Neuronal stem cell (in vitro differentiated cells): ENCODE measurements around the gene MEIKIN.
A peak's percentile ranks its signal among the peaks of the same experiment; 100 is the strongest.

Experiments
- DNase-seq: peaks from one replicate; pipeline ENCODE4 v3.0.0-alpha.2; 2013; ENCODE audit warnings: low spot score
- H2AFZ ChIP-seq: one replicate; pipeline ENCODE4 v1.6.1; 2013; ENCODE audit warnings: mild to moderate bottlenecking, low read length, inconsistent platforms
- H2AK5ac ChIP-seq: 2 replicates; pipeline ENCODE4 v1.6.1; 2013; ENCODE audit warnings: low read depth, mild to moderate bottlenecking, inconsistent platforms, low read length, moderate library complexity, mixed read lengths
- H2BK120ac ChIP-seq: 2 replicates; pipeline ENCODE4 v1.6.1; 2013; ENCODE audit warnings: low read depth, mild to moderate bottlenecking, inconsistent platforms, low read length, moderate library complexity, mixed read lengths
- H2BK12ac ChIP-seq: one replicate; pipeline ENCODE4 v1.6.1; 2013; ENCODE audit warnings: low read length, inconsistent platforms
- H2BK15ac ChIP-seq: 2 replicates; pipeline ENCODE4 v1.6.1; 2013; ENCODE audit warnings: mild to moderate bottlenecking, low read length, inconsistent platforms, mixed read lengths
- H2BK5ac ChIP-seq: one replicate; pipeline ENCODE4 v1.6.1; 2013; ENCODE audit warnings: inconsistent platforms, mild to moderate bottlenecking, low read length, moderate library complexity
- H3K14ac ChIP-seq: one replicate; pipeline ENCODE4 v1.6.1; 2013; ENCODE audit warnings: low read length, inconsistent platforms
- H3K18ac ChIP-seq: 2 replicates; pipeline ENCODE4 v1.6.1; 2013; ENCODE audit warnings: low read length, inconsistent platforms
- H3K23ac ChIP-seq: 2 replicates; pipeline ENCODE4 v1.6.1; 2013; ENCODE audit warnings: low read depth, mild to moderate bottlenecking, mixed read lengths, low read length, inconsistent platforms; ENCODE audit not compliant: poor library complexity
- H3K27ac ChIP-seq: replicated peaks from 3 replicates; pipeline ENCODE4 v1.5.1; 2013; ENCODE audit warnings: low read length, inconsistent platforms
- H3K27me3 ChIP-seq, 3 experiments: 2 replicates each; pipeline ENCODE4 v1.6.1; 2013; ENCODE audit warnings: low read length in 3 of 3, mild to moderate bottlenecking in 2 of 3, inconsistent platforms in 1 of 3, low read depth in 1 of 3, mixed read lengths in 1 of 3, moderate library complexity in 1 of 3; ENCODE audit not compliant: control insufficient read depth in 3 of 3, insufficient read depth in 3 of 3
- H3K36me3 ChIP-seq, 2 donors: replicated peaks in 1 of 2; 2 replicates each; pipeline ENCODE4 v1.6.1; 2013; ENCODE audit warnings: low read length in 2 of 2; ENCODE audit not compliant: control insufficient read depth in 2 of 2, insufficient read depth in 2 of 2
- H3K4ac ChIP-seq: 2 replicates; pipeline ENCODE4 v1.6.1; 2013; ENCODE audit warnings: inconsistent platforms, mild to moderate bottlenecking, low read length, moderate library complexity
- H3K4me1 ChIP-seq, 2 donors: 1 replicate in 1 of 2; 2 replicates in 1 of 2; pipeline ENCODE4 v1.6.1; 2013; ENCODE audit warnings: low read length in 2 of 2, low read depth in 1 of 2; ENCODE audit not compliant: control insufficient read depth in 2 of 2, insufficient read depth in 1 of 2
- H3K4me2 ChIP-seq: one replicate; pipeline ENCODE4 v1.6.1; 2013; ENCODE audit warnings: mild to moderate bottlenecking, low read length, inconsistent platforms; ENCODE audit not compliant: insufficient read depth, poor library complexity, severe bottlenecking
- H3K4me3 ChIP-seq, 2 donors: 2 replicates each; pipeline ENCODE4 v1.5.1; 2013; ENCODE audit warnings: low read length in 2 of 2, mild to moderate bottlenecking in 2 of 2, inconsistent platforms in 1 of 2, moderate library complexity in 1 of 2
- H3K79me1 ChIP-seq: one replicate; pipeline ENCODE4 v1.6.1; 2013; ENCODE audit warnings: low read depth, mild to moderate bottlenecking, inconsistent platforms, low read length, moderate library complexity
- H3K9ac ChIP-seq: one replicate; pipeline ENCODE4 v1.6.1; 2013; ENCODE audit warnings: mild to moderate bottlenecking, low read depth, low read length, inconsistent platforms; ENCODE audit not compliant: poor library complexity
- H3K9me3 ChIP-seq, 2 donors: replicated peaks in 1 of 2; 2 replicates each; pipeline versions ENCODE3 to v1.6.1; 2013; ENCODE audit warnings: low read length in 2 of 2, mild to moderate bottlenecking in 2 of 2, inconsistent platforms in 1 of 2, low read depth in 1 of 2, mixed read lengths in 1 of 2, moderate library complexity in 1 of 2; ENCODE audit not compliant: control insufficient read depth in 2 of 2, insufficient read depth in 1 of 2
- H4K8ac ChIP-seq: one replicate; pipeline ENCODE4 v1.6.1; 2013; ENCODE audit warnings: low read depth, mild to moderate bottlenecking, inconsistent platforms, low read length, moderate library complexity
- H4K91ac ChIP-seq: one replicate; pipeline ENCODE4 v1.6.1; 2013; ENCODE audit warnings: low read length, low read depth, mild to moderate bottlenecking, inconsistent platforms; ENCODE audit not compliant: poor library complexity
- WGBS, 2 donors: extraction: QIAGEN DNeasy Blood & Tissue Kit; methylation state at CpG; one replicate each; pipeline ENCODE4 v1.1.7; 2013; ENCODE audit warnings: missing lambda C conversion rate in 2 of 2, mixed read lengths in 1 of 2; ENCODE audit not compliant: insufficient read length in 2 of 2, insufficient replicate concordance in 1 of 2; ENCODE audit errors: extremely low coverage in 2 of 2; 5-methylcytosine and 5-hydroxymethylcytosine counted together

MEIKIN gene

DNA sequence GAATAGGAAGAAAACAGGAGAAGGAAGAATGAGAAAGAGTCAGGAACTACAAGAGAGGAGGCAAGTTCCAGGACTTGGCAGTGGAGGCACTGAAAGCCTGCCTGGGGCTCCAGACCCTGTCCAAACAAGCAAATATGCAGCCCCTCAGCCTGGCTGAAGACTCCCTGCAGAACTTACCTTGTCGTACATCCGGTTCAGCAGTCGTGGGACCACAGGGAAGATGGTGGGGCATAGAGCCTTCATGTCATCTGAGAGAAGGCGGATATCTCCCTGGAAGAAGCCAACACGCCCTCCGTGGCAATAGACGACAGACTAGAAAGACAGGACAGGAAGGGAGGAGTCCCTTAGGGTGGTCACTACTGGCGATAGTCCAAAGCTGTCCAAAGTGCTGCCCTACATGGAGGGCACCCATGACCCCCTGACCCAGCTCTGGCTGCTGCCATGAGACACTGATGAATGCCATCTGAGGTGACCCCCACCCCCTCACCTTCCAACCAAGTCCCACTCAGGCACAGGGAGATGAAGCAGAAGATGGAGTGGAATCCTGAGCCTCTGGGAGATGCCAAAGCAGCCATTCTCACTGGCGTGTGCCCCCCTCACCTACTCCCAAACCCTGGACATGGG, 27.7 kb upstream of the MEIKIN start:
- Histone ChIP-seq H3K4ac (no peak overlapping the region), H3K27ac (no peak overlapping the region), H2BK5ac (no peak overlapping the region), H2AFZ (no peak overlapping the region), H3K4me1 (no peaks in the 10 kb centered on the region), H2BK12ac (no peak overlapping the region), H3K4me2 (no peak overlapping the region), H3K36me3 (no peaks in the 10 kb centered on the region), H2AK5ac (no peak overlapping the region), H3K18ac (peak overlapping the region; percentile 32), H3K79me1 (no peaks in the 10 kb centered on the region), H3K9me3 (no peaks in the 10 kb centered on the region), H2BK15ac (no peak overlapping the region), H3K4me3 (no peak overlapping the region), H4K8ac (no peak overlapping the region), H4K91ac (no peak overlapping the region), H3K14ac (peak overlapping the region; percentile 42), H3K27me3 (no peaks in the 10 kb centered on the region), H3K9ac (no peak overlapping the region), H3K23ac (no peak overlapping the region), H2BK120ac (no peak overlapping the region)
- WGBS, 2 donors = no CpG with 5 or more reads among the region's 9 CpGs
- DNase-seq = no peak

DNA sequence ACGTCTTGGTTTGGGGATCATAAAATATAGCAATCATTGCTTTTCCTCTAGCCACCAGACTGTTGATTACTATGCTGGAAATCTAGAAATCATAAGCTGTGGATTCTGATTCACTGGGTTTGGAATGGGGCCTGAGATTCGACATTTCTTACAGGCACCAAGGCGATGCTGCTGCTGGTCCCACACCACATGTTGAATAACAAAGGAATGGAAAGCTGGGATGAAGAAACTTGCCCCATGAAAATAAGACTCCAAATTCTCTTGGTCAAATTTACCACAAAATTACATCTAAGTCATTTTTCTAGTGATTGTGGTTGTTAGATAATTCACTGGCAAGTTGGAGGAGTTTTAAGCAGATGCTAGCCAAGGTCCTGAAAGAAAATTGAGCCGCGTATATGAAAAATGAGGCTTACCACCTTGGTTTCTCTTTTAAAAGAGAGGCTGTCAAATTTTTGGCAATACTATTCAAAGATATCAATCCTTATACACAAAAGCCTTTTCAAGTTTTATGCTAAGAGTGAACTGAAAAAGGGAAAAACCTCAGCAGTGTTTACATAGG, 23.0 kb upstream of the MEIKIN start:
- no peak for DNase-seq

DNA sequence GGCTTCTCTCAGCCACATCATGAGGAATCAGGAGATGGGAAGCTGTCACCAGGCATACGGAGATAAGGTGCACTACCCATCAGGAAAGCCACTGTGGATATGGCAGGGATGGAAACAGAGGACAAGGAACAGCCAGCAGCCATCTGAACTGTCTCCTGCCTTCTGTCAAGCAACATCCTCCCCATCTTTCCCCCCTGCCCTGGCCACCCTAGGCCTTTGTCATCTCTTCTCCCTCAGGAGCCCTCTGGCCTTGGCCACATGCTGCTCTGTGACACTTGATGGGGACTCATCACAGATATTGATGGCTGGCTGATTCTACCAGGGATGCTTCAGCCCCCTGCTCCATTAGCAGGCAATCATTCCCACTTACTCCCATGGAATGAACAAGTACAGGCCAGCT, 21.1 kb upstream of the MEIKIN start:
- Histone ChIP-seq H3K79me1 (no peaks in the 10 kb centered on the region), H3K36me3 (no peaks in the 10 kb centered on the region), H4K91ac (peak overlapping the region; percentile 60), H3K18ac (no peak overlapping the region), H3K9ac (no peak overlapping the region), H4K8ac (no peak overlapping the region), H3K4me2 (no peak overlapping the region), H3K27me3 (no peaks in the 10 kb centered on the region), H2BK12ac (no peak overlapping the region), H3K4me3 (no peak overlapping the region), H3K4me1 (no peaks in the 10 kb centered on the region), H2BK120ac (no peak overlapping the region), H3K9me3 (no peaks in the 10 kb centered on the region), H2AFZ (no peak overlapping the region), H2BK15ac (no peak overlapping the region), H3K4ac (no peak overlapping the region), H2BK5ac (no peak overlapping the region), H2AK5ac (no peak overlapping the region), H3K23ac (no peak overlapping the region), H3K27ac (no peak overlapping the region), H3K14ac (no peak overlapping the region)
- WGBS, 2 donors = no CpG with 5 or more reads among the region's 1 CpG
- no peak for DNase-seq

More for the DNA sequence above, 23.0 kb upstream of the MEIKIN start:
- Histone ChIP-seq H2BK120ac (no peak overlapping the region), H3K14ac (no peak overlapping the region), H3K9ac (no peak overlapping the region), H3K4ac (no peak overlapping the region), H2BK12ac (no peak overlapping the region), H4K8ac (no peak overlapping the region), H3K36me3 (no peaks in the 10 kb centered on the region), H3K4me1 (no peaks in the 10 kb centered on the region), H3K27ac (no peak overlapping the region), H3K79me1 (no peaks in the 10 kb centered on the region), H3K27me3 (no peaks in the 10 kb centered on the region), H3K9me3 (no peaks in the 10 kb centered on the region), H3K4me3 (no peak overlapping the region), H3K23ac (no peak overlapping the region), H2BK5ac (no peak overlapping the region), H2AFZ (no peak overlapping the region), H2AK5ac (no peak overlapping the region), H3K4me2 (no peak overlapping the region), H3K18ac (no peak overlapping the region), H2BK15ac (no peak overlapping the region), H4K91ac (no peak overlapping the region)
- WGBS, 2 donors = no CpG with 5 or more reads among the region's 5 CpGs

DNA sequence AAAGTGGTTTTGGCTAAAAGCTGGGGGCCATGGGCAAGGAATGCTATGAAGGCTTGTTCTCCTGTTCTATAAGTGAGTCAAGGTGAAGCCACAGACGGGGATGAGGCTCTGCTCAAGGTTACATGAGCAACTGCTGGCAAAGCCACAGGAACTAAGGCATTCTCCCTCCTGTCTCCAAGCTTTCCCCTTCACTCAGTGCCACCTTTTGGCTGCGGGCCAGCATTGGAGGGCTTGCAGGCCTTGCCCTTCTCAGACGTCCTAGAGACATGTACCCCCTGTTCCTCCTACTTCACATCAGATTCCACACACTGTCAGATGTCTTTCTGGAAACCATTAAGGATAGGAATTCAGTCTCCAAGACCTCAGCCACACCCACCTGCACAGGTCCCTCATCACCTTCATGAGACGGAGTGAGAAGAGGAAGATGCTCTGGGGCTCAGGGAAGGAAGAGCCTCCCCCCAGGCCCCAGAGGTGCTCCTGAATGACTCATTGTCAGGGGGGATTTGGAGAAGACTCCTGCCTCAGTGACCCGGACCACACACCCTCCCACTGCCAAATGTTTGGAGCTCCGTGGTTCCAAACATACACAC, 20.5 kb upstream of the MEIKIN start:
- Histone ChIP-seq H3K79me1 (no peaks in the 10 kb centered on the region), H3K27me3 (no peaks in the 10 kb centered on the region), H2AFZ (no peak overlapping the region), H3K23ac (no peak overlapping the region), H2BK5ac (peak overlapping the region; percentile 39), H2AK5ac (no peak overlapping the region), H3K4me2 (no peak overlapping the region), H3K18ac (no peak overlapping the region), H3K4me1 (no peaks in the 10 kb centered on the region), H3K4ac (no peak overlapping the region), H3K14ac (no peak overlapping the region), H2BK120ac (no peak overlapping the region), H3K4me3 (no peak overlapping the region), H3K27ac (no peak overlapping the region), H3K36me3 (no peaks in the 10 kb centered on the region), H4K91ac (no peak overlapping the region), H4K8ac (no peak overlapping the region), H2BK12ac (no peak overlapping the region), H3K9me3 (no peaks in the 10 kb centered on the region), H2BK15ac (no peak overlapping the region), H3K9ac (no peak overlapping the region)
- DNase-seq = no peak
- WGBS, 2 donors = no CpG with 5 or more reads among the region's 6 CpGs
